Calu3 (cell line): ENCODE data around the gene HDLBP. TPM values are rescaled to one million over a fixed set of nuclear protein-coding genes. Genes with fewer than 3 reads are reported as not detected.

Experiments used
- BruUV-seq: library from RNA; stranded (reverse); fragments of 400-500 nt; replicated peaks from 2 replicates; lab custom pipeline; 2021; lab: Mats Ljungman, UMichigan
- CTCF ChIA-PET: fragments of 300-600 bp; sonication (Branson Sonifier 250); formaldehyde crosslinking; loops from one replicate; lab custom pipeline; 2022; ENCODE audit warnings: antibody characterized with exemption; lab: Charles Lee
- DNase-seq: peaks from one replicate; pipeline ENCODE4 v3.0.0; 2022
- H3K27ac Mint-ChIP-seq: one replicate; pipeline ENCODE4 v1.8.0; 2022; ENCODE audit warnings: mixed read lengths; ENCODE audit not compliant: unreplicated experiment
- H3K27me3 Mint-ChIP-seq: one replicate; pipeline ENCODE4 v1.8.0; 2022; ENCODE audit warnings: mixed read lengths; ENCODE audit not compliant: unreplicated experiment
- H3K36me3 Mint-ChIP-seq: one replicate; pipeline ENCODE4 v1.8.0; 2022; ENCODE audit warnings: mild to moderate bottlenecking, moderate library complexity, mixed read lengths; ENCODE audit not compliant: insufficient read depth, unreplicated experiment
- H3K4me1 Mint-ChIP-seq: one replicate; pipeline ENCODE4 v1.8.0; 2022; ENCODE audit warnings: mild to moderate bottlenecking, low read depth, mixed read lengths; ENCODE audit not compliant: unreplicated experiment
- H3K4me3 Mint-ChIP-seq: one replicate; pipeline ENCODE4 v1.8.0; 2022; ENCODE audit warnings: mild to moderate bottlenecking, low read depth, moderate library complexity, mixed read lengths; ENCODE audit not compliant: unreplicated experiment
- H3K9me3 Mint-ChIP-seq: one replicate; pipeline ENCODE4 v1.8.0; 2022; ENCODE audit warnings: low read depth, mixed read lengths; ENCODE audit not compliant: unreplicated experiment
- intact Hi-C: fragments of 100-400 bp; cut with micrococcal nuclease; formaldehyde crosslinking; loops from one replicate; pipeline ENCODE4 v1.10.0; 2022; ENCODE audit not compliant: unreplicated experiment
- total RNA-seq: library from RNA; stranded (reverse); gene quantifications from 2 replicates; pipeline ENCODE4 v1.2.3, GENCODE V29; 2022
- TF ChIP-seq, protein P1 (sequence below): fragments of 200-600 bp; IDR thresholded peaks from one replicate; pipeline ENCODE4 v1.8.0; 2022; ENCODE audit warnings: antibody characterized with exemption; ENCODE audit not compliant: unreplicated experiment

Gene HDLBP
- total RNA-seq, 1 experiment from 2014 or later: 493 TPM

DNA sequence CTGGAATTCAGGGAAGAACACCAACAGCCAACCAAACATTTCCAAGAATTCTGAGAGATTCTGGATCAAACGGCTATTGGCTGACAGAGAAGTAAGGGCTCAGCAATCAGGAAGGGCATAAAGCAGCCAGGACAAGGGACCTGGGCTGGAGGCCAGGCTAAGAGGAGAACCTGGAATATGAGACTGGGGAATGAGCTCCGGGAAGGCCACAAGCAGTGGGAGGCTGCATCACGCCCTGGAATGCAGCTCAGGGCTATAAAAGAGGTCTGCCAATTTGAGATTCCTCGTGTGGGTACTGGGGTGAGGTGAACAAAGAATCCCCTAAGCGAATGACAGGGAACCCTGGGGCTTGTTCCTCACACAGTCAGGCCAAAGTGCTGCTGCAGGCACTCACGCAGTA lies 66.6 kb downstream of the HDLBP start:
- Mint-ChIP-seq H3K36me3 (peaks cover 87% of the 10 kb centered on the region), H3K4me3 (no peak overlapping the region), H3K4me1 (no peaks in the 10 kb centered on the region), H3K9me3 (no peaks in the 10 kb centered on the region), H3K27me3 (no peaks in the 10 kb centered on the region), H3K27ac (peak overlapping the region; percentile 50)
- DNase-seq: no peak
- CTCF ChIA-PET: no interaction called here
- TF ChIP-seq, protein P1, sequence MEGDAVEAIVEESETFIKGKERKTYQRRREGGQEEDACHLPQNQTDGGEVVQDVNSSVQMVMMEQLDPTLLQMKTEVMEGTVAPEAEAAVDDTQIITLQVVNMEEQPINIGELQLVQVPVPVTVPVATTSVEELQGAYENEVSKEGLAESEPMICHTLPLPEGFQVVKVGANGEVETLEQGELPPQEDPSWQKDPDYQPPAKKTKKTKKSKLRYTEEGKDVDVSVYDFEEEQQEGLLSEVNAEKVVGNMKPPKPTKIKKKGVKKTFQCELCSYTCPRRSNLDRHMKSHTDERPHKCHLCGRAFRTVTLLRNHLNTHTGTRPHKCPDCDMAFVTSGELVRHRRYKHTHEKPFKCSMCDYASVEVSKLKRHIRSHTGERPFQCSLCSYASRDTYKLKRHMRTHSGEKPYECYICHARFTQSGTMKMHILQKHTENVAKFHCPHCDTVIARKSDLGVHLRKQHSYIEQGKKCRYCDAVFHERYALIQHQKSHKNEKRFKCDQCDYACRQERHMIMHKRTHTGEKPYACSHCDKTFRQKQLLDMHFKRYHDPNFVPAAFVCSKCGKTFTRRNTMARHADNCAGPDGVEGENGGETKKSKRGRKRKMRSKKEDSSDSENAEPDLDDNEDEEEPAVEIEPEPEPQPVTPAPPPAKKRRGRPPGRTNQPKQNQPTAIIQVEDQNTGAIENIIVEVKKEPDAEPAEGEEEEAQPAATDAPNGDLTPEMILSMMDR: no peak
- intact Hi-C loops: no loop called here
- no TSS peak for BruUV-seq

DNA sequence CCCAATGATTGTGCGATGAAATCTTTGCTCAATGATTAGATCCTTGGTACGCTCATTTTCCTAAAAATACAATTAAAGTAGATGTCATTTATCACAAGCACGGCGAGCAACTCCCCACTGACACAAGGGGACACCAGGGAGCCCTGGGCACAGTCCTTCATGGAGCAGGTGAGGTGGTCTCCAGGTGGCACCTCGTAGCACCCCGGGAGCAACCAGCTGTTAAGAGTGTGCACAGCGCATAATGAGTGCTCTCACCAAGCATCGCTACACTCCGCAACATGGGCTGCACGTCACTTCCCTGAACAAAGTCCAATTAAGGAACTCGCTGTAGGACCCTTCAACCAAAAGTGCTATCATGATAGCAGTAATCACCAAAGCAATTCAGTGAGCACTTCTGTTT lies 67.2 kb downstream of the HDLBP start:
- no peak overlapping the region for H3K4me3 Mint-ChIP-seq
- no TSS peak for BruUV-seq
- H3K4me1 Mint-ChIP-seq: no peaks in the 10 kb centered on the region
- peak overlapping the region; percentile 50 for H3K27ac Mint-ChIP-seq
- intact Hi-C loops: no loop called here
- TF ChIP-seq, protein P1: no peak
- peaks cover 90% of the 10 kb centered on the region for H3K36me3 Mint-ChIP-seq
- no peak for DNase-seq
- CTCF ChIA-PET: no interaction called here
- H3K27me3 Mint-ChIP-seq: no peaks in the 10 kb centered on the region
- no peaks in the 10 kb centered on the region for H3K9me3 Mint-ChIP-seq

DNA sequence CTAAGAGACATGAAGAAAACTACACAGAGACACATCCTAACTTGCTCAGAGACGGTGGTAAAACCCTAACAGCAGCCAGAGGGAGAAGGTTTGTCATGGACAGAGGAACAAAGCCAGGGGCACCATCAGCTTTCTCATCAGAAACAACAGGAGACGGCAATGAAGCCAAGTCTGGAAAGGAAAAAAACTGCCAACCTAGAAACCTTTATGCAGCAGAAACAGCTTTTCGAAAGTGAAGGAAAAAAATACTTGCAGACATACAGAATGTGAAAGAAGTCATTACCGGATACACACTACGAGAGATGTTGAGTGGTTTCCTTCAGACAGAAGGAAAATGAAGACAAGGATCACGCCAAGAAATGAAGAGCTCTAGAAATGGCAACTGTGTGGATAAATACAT lies 71.1 kb downstream of the HDLBP start:
- no peak for DNase-seq
- Mint-ChIP-seq H3K27me3 (no peaks in the 10 kb centered on the region), H3K27ac (no peak overlapping the region), H3K4me1 (no peaks in the 10 kb centered on the region), H3K4me3 (no peak overlapping the region), H3K36me3 (peaks cover 96% of the 10 kb centered on the region), H3K9me3 (no peaks in the 10 kb centered on the region)
- no TSS peak for BruUV-seq
- TF ChIP-seq, protein P1: no peak
- CTCF ChIA-PET: no interaction called here
- intact Hi-C loops: no loop called here

DNA sequence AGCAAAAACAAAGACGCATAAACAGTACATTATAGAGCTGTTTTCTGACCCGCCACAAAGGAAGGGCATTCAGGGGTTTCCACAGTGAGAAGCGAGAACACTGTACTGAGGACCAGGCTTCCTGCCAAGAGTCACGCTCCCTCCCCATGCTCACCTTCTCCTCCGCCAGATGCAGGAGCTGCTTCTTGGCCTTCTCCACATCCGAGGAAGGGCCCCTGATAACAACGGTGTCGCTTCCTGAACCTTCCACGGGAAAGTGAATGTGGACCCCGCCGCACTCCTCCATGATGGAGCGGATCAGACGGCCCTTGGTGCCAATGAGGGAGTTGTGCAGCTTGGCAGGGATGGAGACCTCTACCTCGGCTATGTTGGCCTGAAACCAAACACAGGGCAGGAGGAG lies 73.2 kb downstream of the HDLBP start:
- no peaks in the 10 kb centered on the region for H3K27me3 Mint-ChIP-seq
- H3K4me3 Mint-ChIP-seq: no peak overlapping the region
- peaks cover 99% of the 10 kb centered on the region for H3K36me3 Mint-ChIP-seq
- TF ChIP-seq, protein P1: no peak
- CTCF ChIA-PET: no interaction called here
- BruUV-seq: no TSS peak
- DNase-seq: no peak
- no peaks in the 10 kb centered on the region for H3K9me3 Mint-ChIP-seq
- intact Hi-C loops: no loop called here
- peak overlapping the region; percentile 50 for H3K27ac Mint-ChIP-seq
- no peaks in the 10 kb centered on the region for H3K4me1 Mint-ChIP-seq
